Endometrial microvascular endothelial cells (primary cell): ENCODE data around the gene CYP2A13. TPM values are rescaled to one million over a fixed set of nuclear protein-coding genes. Genes with fewer than 3 reads are reported as not detected.

Source experiments
- total RNA-seq: library from RNA; depleted of rRNA; stranded (reverse); fragments of >200 nt; gene quantifications from one replicate; pipeline ENCODE4 v1.2.3, GENCODE V29; 2015; ENCODE audit errors: inconsistent ontology term

Gene CYP2A13
- total RNA-seq, 1 donor from 2014 or later = not detected

Other genes starting within 250 kb of the CYP2A13 start
- not detected for gene CYP2A6, start 238.0 kb upstream of the CYP2A13 start, total RNA-seq
- not detected for gene CYP2A7, start 206.2 kb upstream of the CYP2A13 start, total RNA-seq
- not detected for gene CYP2B6, start 97.2 kb upstream of the CYP2A13 start, total RNA-seq
- gene CYP2F1, start 26.0 kb downstream of the CYP2A13 start, total RNA-seq = not detected
- gene CYP2S1, start 104.8 kb downstream of the CYP2A13 start, total RNA-seq = 7.0 TPM
- gene AXL, start 130.8 kb downstream of the CYP2A13 start, total RNA-seq = 270 TPM
- gene HNRNPUL1, start 175.9 kb downstream of the CYP2A13 start, total RNA-seq = 141 TPM
- 14.3 TPM for gene CCDC97, start 221.7 kb downstream of the CYP2A13 start, total RNA-seq